ENCODE data around the gene PIGR.

GRCh38 chr1:206952171-206952570 is 5.9 kb upstream of the PIGR start:
- TF ChIP-seq CTCF (optimal IDR thresholded peaks at IDR 0.05 in 1 of 3, IDR thresholded peaks at IDR 0.05 in 1 of 3, conservative IDR thresholded peaks at IDR 0.05 in 1 of 3; ENCODE audit: extremely low read depth in 1 of 3, insufficient read depth in 2 of 3, low read length in 3 of 3): no peak
- no peak for TF ChIP-seq EZH2 (IDR thresholded peaks at IDR 0.05; ENCODE audit: low read length)

All from keratinocyte (primary cell).